ENCODE results near the gene MGAM2. TPM values are rescaled to one million over a fixed set of nuclear protein-coding genes. Genes with fewer than 3 reads are reported as not detected.

MGAM2 gene
- total RNA-seq, 1 donor from 2014 or later = not detected

DNA sequence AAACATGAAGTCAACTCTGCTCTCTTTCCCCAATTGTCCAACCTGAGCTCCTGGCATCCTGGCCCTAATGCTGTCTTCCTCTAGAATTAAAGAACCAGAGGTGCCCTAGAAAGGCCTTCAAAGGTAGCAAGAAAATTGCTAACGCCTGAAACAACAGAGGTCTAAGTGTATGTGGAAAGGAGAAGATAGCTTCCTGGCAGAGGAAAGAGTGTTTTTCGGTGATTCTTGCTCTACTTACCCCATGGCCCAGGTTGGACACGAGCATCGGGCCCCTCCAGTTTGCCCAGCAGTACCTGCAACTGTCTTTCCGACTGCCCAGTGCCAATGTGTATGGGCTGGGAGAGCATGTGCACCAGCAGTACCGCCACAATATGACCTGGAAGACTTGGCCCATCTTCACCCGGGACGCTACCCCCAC, 22.2 kb downstream of the MGAM2 start:
- Mint-ChIP-seq H3K27me3 (ENCODE audit: unreplicated experiment) (no peaks in the 10 kb centered on the region), H3K9me3 (ENCODE audit: unreplicated experiment) (no peaks in the 10 kb centered on the region), H3K36me3 (ENCODE audit: unreplicated experiment) (no peaks in the 10 kb centered on the region), H3K27ac (ENCODE audit: unreplicated experiment) (no peak overlapping the region), H3K4me3 (ENCODE audit: unreplicated experiment) (no peak overlapping the region), H3K4me1 (ENCODE audit: low read depth, unreplicated experiment) (peaks cover 1% of the 10 kb centered on the region)
- TF ChIP-seq, protein P1, sequence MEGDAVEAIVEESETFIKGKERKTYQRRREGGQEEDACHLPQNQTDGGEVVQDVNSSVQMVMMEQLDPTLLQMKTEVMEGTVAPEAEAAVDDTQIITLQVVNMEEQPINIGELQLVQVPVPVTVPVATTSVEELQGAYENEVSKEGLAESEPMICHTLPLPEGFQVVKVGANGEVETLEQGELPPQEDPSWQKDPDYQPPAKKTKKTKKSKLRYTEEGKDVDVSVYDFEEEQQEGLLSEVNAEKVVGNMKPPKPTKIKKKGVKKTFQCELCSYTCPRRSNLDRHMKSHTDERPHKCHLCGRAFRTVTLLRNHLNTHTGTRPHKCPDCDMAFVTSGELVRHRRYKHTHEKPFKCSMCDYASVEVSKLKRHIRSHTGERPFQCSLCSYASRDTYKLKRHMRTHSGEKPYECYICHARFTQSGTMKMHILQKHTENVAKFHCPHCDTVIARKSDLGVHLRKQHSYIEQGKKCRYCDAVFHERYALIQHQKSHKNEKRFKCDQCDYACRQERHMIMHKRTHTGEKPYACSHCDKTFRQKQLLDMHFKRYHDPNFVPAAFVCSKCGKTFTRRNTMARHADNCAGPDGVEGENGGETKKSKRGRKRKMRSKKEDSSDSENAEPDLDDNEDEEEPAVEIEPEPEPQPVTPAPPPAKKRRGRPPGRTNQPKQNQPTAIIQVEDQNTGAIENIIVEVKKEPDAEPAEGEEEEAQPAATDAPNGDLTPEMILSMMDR (IDR thresholded peaks at IDR 0.05; ENCODE audit: partially characterized antibody, unreplicated experiment) = no peak
- no peak for DNase-seq

DNA sequence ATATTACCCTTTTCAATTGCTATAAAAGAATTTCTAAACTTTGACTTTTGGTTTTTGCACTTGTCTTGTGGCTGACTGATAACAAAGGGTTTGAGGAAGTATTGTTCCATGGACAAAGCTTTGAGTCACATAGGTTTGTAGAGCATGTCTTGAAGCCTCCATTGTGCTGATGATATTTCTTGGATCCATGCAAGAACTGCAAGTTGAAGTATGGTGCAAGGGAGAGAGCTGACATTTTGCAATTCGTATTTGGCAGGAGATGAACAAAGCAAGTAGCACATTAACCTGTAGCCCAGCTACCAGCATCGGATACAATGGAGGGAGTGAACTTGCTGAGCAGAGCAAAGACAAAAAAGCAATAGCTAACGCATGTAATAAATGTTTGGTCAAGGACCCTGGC, 23.4 kb downstream of the MGAM2 start:
- no peak overlapping the region for H3K27ac Mint-ChIP-seq (ENCODE audit: unreplicated experiment)
- DNase-seq = no peak
- H3K4me1 Mint-ChIP-seq (ENCODE audit: low read depth, unreplicated experiment) = peaks cover 8% of the 10 kb centered on the region
- TF ChIP-seq, protein P1 (IDR thresholded peaks at IDR 0.05; ENCODE audit: partially characterized antibody, unreplicated experiment) = no peak
- H3K9me3 Mint-ChIP-seq (ENCODE audit: unreplicated experiment) = no peaks in the 10 kb centered on the region
- H3K4me3 Mint-ChIP-seq (ENCODE audit: unreplicated experiment) = no peak overlapping the region
- H3K36me3 Mint-ChIP-seq (ENCODE audit: unreplicated experiment) = no peaks in the 10 kb centered on the region
- H3K27me3 Mint-ChIP-seq (ENCODE audit: unreplicated experiment) = no peaks in the 10 kb centered on the region

DNA sequence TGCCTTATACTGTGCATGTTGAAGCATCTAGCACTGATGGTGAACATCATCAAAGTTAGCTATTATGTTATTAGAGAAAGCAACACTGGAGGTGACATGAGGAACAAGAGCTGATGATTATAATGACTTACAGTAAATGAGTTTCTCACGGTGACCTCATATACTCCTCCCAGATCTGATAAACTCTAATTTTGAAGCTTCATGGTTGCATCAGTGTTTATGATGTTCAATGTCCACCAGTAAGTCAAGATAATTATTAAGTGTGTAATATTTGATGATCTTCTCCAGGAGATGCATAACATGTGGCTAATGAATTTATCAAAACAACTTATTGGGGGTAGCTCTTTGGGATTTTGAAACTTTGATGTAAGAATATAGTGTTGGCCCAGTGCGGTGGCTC, 27.5 kb downstream of the MGAM2 start:
- H3K4me1 Mint-ChIP-seq (ENCODE audit: low read depth, unreplicated experiment) = peaks cover 8% of the 10 kb centered on the region
- TF ChIP-seq, protein P1 (IDR thresholded peaks at IDR 0.05; ENCODE audit: partially characterized antibody, unreplicated experiment) = no peak
- no peak overlapping the region for H3K4me3 Mint-ChIP-seq (ENCODE audit: unreplicated experiment)
- H3K9me3 Mint-ChIP-seq (ENCODE audit: unreplicated experiment) = no peaks in the 10 kb centered on the region
- peak overlapping the region; percentile 34 for H3K27ac Mint-ChIP-seq (ENCODE audit: unreplicated experiment)
- no peaks in the 10 kb centered on the region for H3K36me3 Mint-ChIP-seq (ENCODE audit: unreplicated experiment)
- no peaks in the 10 kb centered on the region for H3K27me3 Mint-ChIP-seq (ENCODE audit: unreplicated experiment)
- DNase-seq = no peak

DNA sequence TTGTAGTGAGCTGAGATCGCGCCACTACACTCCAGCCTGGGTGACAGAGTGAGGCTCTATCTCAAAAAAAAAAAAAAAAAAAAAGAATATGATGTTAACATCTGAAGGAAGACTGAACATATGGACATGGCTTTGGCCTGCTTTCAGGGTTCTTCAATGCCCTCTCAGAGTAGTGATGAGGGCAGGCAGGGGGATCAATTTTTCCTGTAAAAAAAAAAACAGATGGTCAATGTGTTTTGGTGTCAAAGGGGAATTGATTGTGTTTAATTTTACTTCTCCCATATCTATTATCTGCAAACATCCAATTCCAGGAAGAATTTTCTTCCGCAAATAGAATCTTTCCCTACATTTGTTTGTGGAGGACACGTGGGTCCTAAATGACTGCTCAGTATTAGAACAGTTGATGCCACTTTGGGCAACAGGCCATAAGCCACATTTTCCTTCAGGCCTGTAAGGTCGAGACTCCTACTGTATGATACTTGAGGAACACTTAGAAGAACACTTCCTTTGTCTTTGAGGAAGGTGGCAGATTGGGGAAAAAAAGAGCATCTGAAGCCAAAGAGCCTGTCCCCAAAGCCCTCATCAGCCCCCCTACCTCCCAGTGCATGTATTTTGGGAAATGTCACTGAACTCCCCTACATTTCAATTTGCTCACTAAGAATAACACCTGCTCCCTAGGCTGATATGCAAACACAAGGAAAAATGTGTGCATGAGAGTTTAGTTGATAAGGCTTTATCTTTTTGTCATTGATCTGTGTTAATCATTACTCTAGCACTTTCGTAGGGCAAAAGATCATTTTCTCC, 28.3 kb downstream of the MGAM2 start:
- DNase-seq = no peak
- Mint-ChIP-seq H3K4me1 (ENCODE audit: low read depth, unreplicated experiment) (peaks cover 8% of the 10 kb centered on the region), H3K27me3 (ENCODE audit: unreplicated experiment) (no peaks in the 10 kb centered on the region), H3K27ac (ENCODE audit: unreplicated experiment) (no peak overlapping the region), H3K4me3 (ENCODE audit: unreplicated experiment) (no peak overlapping the region), H3K36me3 (ENCODE audit: unreplicated experiment) (no peaks in the 10 kb centered on the region), H3K9me3 (ENCODE audit: unreplicated experiment) (no peaks in the 10 kb centered on the region)
- TF ChIP-seq, protein P1 (IDR thresholded peaks at IDR 0.05; ENCODE audit: partially characterized antibody, unreplicated experiment) = no peak

DNA sequence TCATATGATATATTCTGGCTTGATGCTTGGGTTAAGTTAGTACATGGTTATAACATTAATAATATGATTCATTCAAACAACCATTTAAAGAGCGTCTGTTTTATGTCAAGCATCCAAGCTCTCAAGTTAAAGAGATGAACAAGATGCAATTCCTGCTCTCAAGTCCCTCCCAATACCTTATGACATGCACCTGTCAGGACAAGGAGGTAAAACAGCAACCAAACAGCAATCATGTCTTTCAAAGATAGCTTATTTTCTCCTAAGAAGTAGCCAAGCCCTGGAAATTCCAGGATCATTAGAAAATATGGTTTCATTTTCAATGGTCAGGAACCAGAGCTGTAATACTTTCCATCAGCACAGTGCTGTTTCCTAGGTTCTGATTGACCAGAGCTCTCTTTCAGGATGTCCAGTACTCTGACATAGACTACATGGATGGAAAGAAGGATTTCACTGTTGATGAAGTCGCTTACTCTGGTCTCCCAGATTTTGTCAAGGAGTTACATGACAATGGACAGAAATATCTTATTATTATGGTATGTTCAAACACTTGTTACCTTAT, 29.0 kb downstream of the MGAM2 start:
- no peaks in the 10 kb centered on the region for H3K36me3 Mint-ChIP-seq (ENCODE audit: unreplicated experiment)
- no peak overlapping the region for H3K4me3 Mint-ChIP-seq (ENCODE audit: unreplicated experiment)
- H3K9me3 Mint-ChIP-seq (ENCODE audit: unreplicated experiment) = no peaks in the 10 kb centered on the region
- no peaks in the 10 kb centered on the region for H3K27me3 Mint-ChIP-seq (ENCODE audit: unreplicated experiment)
- DNase-seq = no peak
- TF ChIP-seq, protein P1 (IDR thresholded peaks at IDR 0.05; ENCODE audit: partially characterized antibody, unreplicated experiment) = no peak
- no peak overlapping the region for H3K27ac Mint-ChIP-seq (ENCODE audit: unreplicated experiment)
- H3K4me1 Mint-ChIP-seq (ENCODE audit: low read depth, unreplicated experiment) = peaks cover 8% of the 10 kb centered on the region

Measured in glutamatergic neuron (in vitro differentiated cells).